ENCODE measurements around the gene WDR89. TPM values are rescaled to one million over a fixed set of nuclear protein-coding genes. Genes with fewer than 3 reads are reported as not detected.

The WDR89 gene
- 6.3 TPM for total RNA-seq
- long read RNA-seq, partial matches to known transcripts: 0 of 9 reads
- long read RNA-seq, other reads (novel, unspliced or antisense): 8 of 9 reads

- no peaks in the 10 kb centered on the region for H3K27me3 ChIP-seq (ENCODE audit: low read depth)
- peak within 1 kb of the TSS; percentile 97 for H3K27ac ChIP-seq (replicated peaks)
- H3K4me1 ChIP-seq: peaks cover 20% of the 10 kb centered on the region
- no peaks in the 10 kb centered on the region for H3K9me3 ChIP-seq (replicated peaks)
- intact Hi-C loops (cut with micrococcal nuclease): loop anchor here (10.0 kb wide), 1 partner anchor 257 kb away; no protein-coding TSS in a partner anchor
- peak; percentile 96 for DNase-seq
- peak; percentile 79 for TF ChIP-seq CTCF (IDR thresholded peaks at IDR 0.05; ENCODE audit: borderline replicate concordance)
- peak within 1 kb of the TSS; percentile 77 for H3K4me3 ChIP-seq
- no peaks in the 10 kb centered on the region for H3K36me3 ChIP-seq
These were observed at the start of gene WDR89 for GRCh38 chr14:63641473-63642228. Gene WDR89, minus strand, starts transcription at chr14:63641871. Its CDS starts 41,929 bp downstream, at chr14:63599942.

DNA sequence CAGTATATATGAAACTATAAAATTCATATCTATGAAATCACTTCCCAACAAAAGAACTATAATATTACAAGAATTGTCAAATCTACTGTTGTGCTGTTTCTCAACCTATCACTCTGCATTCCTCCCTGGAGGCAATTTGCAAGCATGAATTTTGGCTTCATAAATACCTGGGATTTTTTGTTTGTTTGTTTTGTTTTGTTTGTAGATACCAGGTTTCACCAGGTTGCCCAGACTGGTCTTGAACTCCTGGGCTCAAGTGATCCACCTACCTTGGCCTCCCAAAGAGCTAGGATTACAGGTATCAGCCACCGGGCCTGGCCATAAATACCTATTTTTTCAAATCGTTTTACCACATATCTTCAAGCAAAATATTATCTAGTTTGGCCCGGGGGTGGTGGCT is 47.5 kb upstream of the WDR89 start:
- TF ChIP-seq CTCF (IDR thresholded peaks at IDR 0.05; ENCODE audit: borderline replicate concordance): no peak
- H3K27me3 ChIP-seq (ENCODE audit: low read depth): no peaks in the 10 kb centered on the region
- DNase-seq: no peak
- H3K27ac ChIP-seq (replicated peaks): no peak overlapping the region
- intact Hi-C loops (cut with micrococcal nuclease): no loop called here
- no peaks in the 10 kb centered on the region for H3K4me1 ChIP-seq
- H3K36me3 ChIP-seq: peaks cover 17% of the 10 kb centered on the region
- H3K9me3 ChIP-seq (replicated peaks): no peaks in the 10 kb centered on the region
- H3K4me3 ChIP-seq: no peak overlapping the region

DNA sequence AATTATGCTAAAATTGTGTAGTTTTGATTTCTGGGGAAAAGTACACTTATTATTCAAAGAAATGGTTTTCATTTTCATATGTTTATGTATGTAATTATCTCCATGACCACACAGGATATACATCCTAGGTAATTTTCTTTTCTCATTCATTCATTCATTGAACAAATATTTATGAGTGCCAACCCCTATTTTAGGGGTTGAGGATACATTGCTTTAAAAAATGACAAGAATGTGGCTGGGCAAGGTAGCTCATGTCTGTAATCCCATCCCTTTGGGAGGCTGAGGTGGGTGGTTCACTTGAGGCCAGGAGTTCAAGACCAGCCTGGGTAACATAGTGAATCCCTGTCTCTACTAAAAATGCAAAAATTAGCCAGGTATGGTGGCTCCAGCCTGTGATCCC is 45.3 kb upstream of the WDR89 start:
- intact Hi-C loops (cut with micrococcal nuclease): no loop called here
- DNase-seq: no peak
- Histone ChIP-seq H3K4me3 (no peak overlapping the region), H3K27me3 (ENCODE audit: low read depth) (no peaks in the 10 kb centered on the region), H3K36me3 (peaks cover 10% of the 10 kb centered on the region), H3K4me1 (no peaks in the 10 kb centered on the region), H3K9me3 (replicated peaks) (no peaks in the 10 kb centered on the region), H3K27ac (replicated peaks) (no peak overlapping the region)
- no peak for TF ChIP-seq CTCF (IDR thresholded peaks at IDR 0.05; ENCODE audit: borderline replicate concordance)

GRCh38 chr14:63685401-63685800 is 43.7 kb upstream of the WDR89 start:
- Histone ChIP-seq H3K27ac (replicated peaks) (no peak overlapping the region), H3K4me1 (no peaks in the 10 kb centered on the region), H3K4me3 (no peak overlapping the region), H3K36me3 (peaks cover 10% of the 10 kb centered on the region), H3K27me3 (ENCODE audit: low read depth) (no peaks in the 10 kb centered on the region), H3K9me3 (replicated peaks) (no peaks in the 10 kb centered on the region)
- no peak for TF ChIP-seq CTCF (IDR thresholded peaks at IDR 0.05; ENCODE audit: borderline replicate concordance)
- intact Hi-C loops (cut with micrococcal nuclease): no loop called here
- no peak for DNase-seq

DNA sequence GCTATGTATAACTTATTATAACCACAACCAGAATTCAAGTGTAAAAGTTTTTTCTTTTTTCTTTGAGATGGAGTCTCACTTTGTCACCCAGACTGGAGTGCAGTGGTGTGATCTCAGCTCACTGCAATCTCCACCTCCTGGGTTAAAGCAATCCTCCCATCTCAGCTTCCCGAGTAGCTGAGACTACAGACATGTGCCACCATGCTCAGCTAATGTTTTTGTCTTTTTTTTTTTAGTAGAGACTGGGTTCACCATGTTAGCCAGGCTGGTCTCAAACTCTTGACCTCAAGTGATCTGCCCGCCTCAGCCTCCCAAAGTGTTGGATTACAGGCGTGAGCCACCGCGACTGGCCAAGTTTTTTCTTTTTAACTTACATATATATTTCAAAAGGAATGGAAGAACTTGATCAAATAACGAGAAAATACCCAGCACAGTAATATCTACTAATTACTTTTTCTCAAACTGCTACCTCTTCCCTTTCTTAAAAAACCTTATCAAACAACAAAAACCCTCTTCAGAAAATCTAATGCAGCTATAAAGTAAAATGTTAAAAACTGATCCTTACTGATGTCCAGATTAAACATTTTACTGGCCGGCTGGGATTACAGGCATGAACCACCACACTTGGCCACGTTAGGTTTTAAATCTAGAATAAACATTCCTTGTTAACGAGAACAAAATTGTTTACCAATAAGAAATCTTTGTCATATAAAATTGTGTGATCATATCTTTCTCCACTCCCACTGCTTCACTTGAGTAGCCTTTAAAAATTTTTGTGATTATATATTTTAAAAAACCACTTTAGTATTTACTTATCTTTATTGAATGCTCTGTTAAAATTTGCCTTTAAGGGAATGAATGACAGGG is 41.3 kb upstream of the WDR89 start:
- intact Hi-C loops (cut with micrococcal nuclease): no loop called here
- Histone ChIP-seq H3K36me3 (peaks cover 11% of the 10 kb centered on the region), H3K9me3 (replicated peaks) (no peaks in the 10 kb centered on the region), H3K27ac (replicated peaks) (no peak overlapping the region), H3K27me3 (ENCODE audit: low read depth) (no peaks in the 10 kb centered on the region), H3K4me3 (no peak overlapping the region), H3K4me1 (no peaks in the 10 kb centered on the region)
- DNase-seq: no peak
- TF ChIP-seq CTCF (IDR thresholded peaks at IDR 0.05; ENCODE audit: borderline replicate concordance): no peak

Measured in left ventricle myocardium inferior (tissue), 1 donor.